Measurements from ENCODE around the gene FAM81B.

FAM81B gene

GRCh38 chr5:95403996-95404395, 12.8 kb downstream of the FAM81B start:
- no peak for DNase-seq

GRCh38 chr5:95406426-95407090, 15.4 kb downstream of the FAM81B start:
- DNase-seq, result no peak

GRCh38 chr5:95410279-95410678, 19.1 kb downstream of the FAM81B start:
- no peak for DNase-seq

GRCh38 chr5:95411474-95411873, 20.3 kb downstream of the FAM81B start:
- DNase-seq, result no peak

GRCh38 chr5:95414451-95414850, 23.3 kb downstream of the FAM81B start:
- DNase-seq, result no peak

GRCh38 chr5:95417971-95418370, 26.8 kb downstream of the FAM81B start:
- peak in 1 of 3 donors; percentile 11 for DNase-seq

GRCh38 chr5:95422838-95423237, 31.7 kb downstream of the FAM81B start:
- no peak for DNase-seq

GRCh38 chr5:95424016-95424415, 32.9 kb downstream of the FAM81B start:
- no peak for DNase-seq

GRCh38 chr5:95424526-95424925, 33.4 kb downstream of the FAM81B start:
- DNase-seq, result no peak

- no peak for DNase-seq
Measured at GRCh38 chr5:95426227-95426626, 35.1 kb downstream of the FAM81B start.

GRCh38 chr5:95432779-95433178, 41.6 kb downstream of the FAM81B start:
- DNase-seq, result no peak

- no peak for DNase-seq
Measured at GRCh38 chr5:95439801-95440493, 48.8 kb downstream of the FAM81B start.

- DNase-seq, result no peak
Measured at GRCh38 chr5:95440825-95441224, 49.7 kb downstream of the FAM81B start.

GRCh38 chr5:95441636-95442035, 50.5 kb downstream of the FAM81B start:
- no peak for DNase-seq

- DNase-seq, result no peak
Measured at GRCh38 chr5:95445442-95445841, 54.3 kb downstream of the FAM81B start.

GRCh38 chr5:95445995-95446394, 54.8 kb downstream of the FAM81B start:
- no peak for DNase-seq

GRCh38 chr5:95446560-95447221, 55.5 kb downstream of the FAM81B start:
- no peak for DNase-seq

- no peak for DNase-seq
Measured at GRCh38 chr5:95447961-95448360, 56.8 kb downstream of the FAM81B start.

- peak in 2 of 3 donors; percentile 1 to 4 for DNase-seq
Measured at GRCh38 chr5:95448789-95449188, 57.6 kb downstream of the FAM81B start.

- no peak for DNase-seq
Measured at GRCh38 chr5:95449460-95449859, 58.3 kb downstream of the FAM81B start.

GRCh38 chr5:95454536-95454935, 63.4 kb downstream of the FAM81B start:
- no peak for DNase-seq

GRCh38 chr5:95460665-95461064, 69.5 kb downstream of the FAM81B start:
- DNase-seq, result no peak

GRCh38 chr5:95471487-95471886, 80.3 kb downstream of the FAM81B start:
- DNase-seq, result no peak

GRCh38 chr5:95471942-95472341, 80.8 kb downstream of the FAM81B start:
- no peak for DNase-seq

Data from suppressor macrophage treated with lipopolysaccharide for 1 hour (primary cell).